Hepatocyte (in vitro differentiated cells): ENCODE measurements around the gene DPYD.

Experiments
- CTCF ChIP-seq: fragments of 200-600 bp; sonication (generic); IDR thresholded peaks from 2 replicates; pipeline ENCODE4 v1.5.1; 2016; ENCODE audit warnings: antibody characterized with exemption, mild to moderate bottlenecking; ENCODE audit not compliant: poor library complexity
- EZH2 ChIP-seq: fragments of 200-600 bp; sonication (generic); IDR thresholded peaks from 2 replicates; pipeline ENCODE4 v1.6.1; 2016; ENCODE audit warnings: antibody characterized with exemption, mild to moderate bottlenecking, borderline replicate concordance
- EZH2phosphoT487 ChIP-seq: fragments of 200-600 bp; sonication (generic); IDR thresholded peaks from one replicate; pipeline ENCODE4 v1.6.1; 2018; ENCODE audit warnings: antibody characterized with exemption, mild to moderate bottlenecking, low read depth, moderate library complexity; ENCODE audit not compliant: unreplicated experiment, severe bottlenecking

- TF ChIP-seq CTCF (no peak), EZH2phosphoT487 (no peak), EZH2 (no peak)
Measured at GRCh38 chr1:97392701-97393100, 528.1 kb downstream of the DPYD start.
